Lung (tissue), 12 donors: Measurements from ENCODE around the gene NTRK2. TPM values are rescaled to one million over a fixed set of nuclear protein-coding genes. Genes with fewer than 3 reads are reported as not detected.

ENCODE experiments used
- ATAC-seq: fragments of 200-7000 bp; cut with Tn5 transposase; one replicate; pipeline ENCODE4 v1.9.1; 2020; ENCODE audit warnings: moderate number of reproducible peaks; ENCODE audit not compliant: insufficient read depth, low FRiP score
- DNase-seq, 3 donors: peaks; one replicate each; pipeline ENCODE4 v3.0.0-alpha.2; 2013 to 2017
- H3K27ac ChIP-seq, 2 donors: one replicate each; pipeline ENCODE4 v1.5.1; 2013; ENCODE audit warnings: mild to moderate bottlenecking in 2 of 2, moderate library complexity in 2 of 2, control low read depth in 1 of 2, inconsistent platforms in 1 of 2, low read depth in 1 of 2, low read length in 1 of 2
- H3K27me3 ChIP-seq, 3 donors: one replicate each; pipeline ENCODE4 v1.5.1; 2013; ENCODE audit warnings: low read length in 2 of 3; ENCODE audit not compliant: control insufficient read depth in 3 of 3, insufficient read depth in 3 of 3
- H3K36me3 ChIP-seq, 4 donors: one replicate each; pipeline ENCODE4 v1.5.1; 2013; ENCODE audit warnings: low read length in 4 of 4, mild to moderate bottlenecking in 1 of 4, moderate library complexity in 1 of 4; ENCODE audit not compliant: control insufficient read depth in 4 of 4, insufficient read depth in 4 of 4
- H3K4me1 ChIP-seq, 5 donors: one replicate each; pipeline ENCODE4 v1.5.1; 2013; ENCODE audit warnings: low read length in 5 of 5, mild to moderate bottlenecking in 2 of 5, moderate library complexity in 1 of 5; ENCODE audit not compliant: control insufficient read depth in 5 of 5, insufficient read depth in 5 of 5
- H3K4me3 ChIP-seq: one replicate; pipeline ENCODE4 v1.5.1; 2013; ENCODE audit warnings: mild to moderate bottlenecking, control low read depth, moderate library complexity
- H3K9ac ChIP-seq, 2 donors: one replicate each; pipeline ENCODE4 v1.5.1; 2013; ENCODE audit warnings: low read length in 2 of 2, control low read depth in 1 of 2; ENCODE audit not compliant: insufficient read depth in 1 of 2
- H3K9me3 ChIP-seq, 4 donors: one replicate each; pipeline ENCODE4 v1.5.1; 2013; ENCODE audit warnings: low read length in 3 of 4, mild to moderate bottlenecking in 1 of 4, moderate library complexity in 1 of 4; ENCODE audit not compliant: control insufficient read depth in 4 of 4, insufficient read depth in 3 of 4
- CTCF ChIP-seq: IDR thresholded peaks from 2 replicates; pipeline ENCODE4 v1.5.1; 2012; ENCODE audit warnings: mild to moderate bottlenecking; ENCODE audit errors: control extremely low read depth, extremely low read depth
- WGBS, 2 donors: extraction: QIAGEN DNeasy Blood & Tissue Kit; methylation state at CpG; one replicate each; pipeline ENCODE4 v1.1.7; 2013; 5-methylcytosine and 5-hydroxymethylcytosine counted together
- polyA plus RNA-seq, 2 donors: library from polyadenylated mRNA; stranded (reverse); fragments of 200-250 nt; gene quantifications; one replicate each; pipeline ENCODE4 v1.2.1, GENCODE V29; 2013
- total RNA-seq, 2 donors: library from RNA; depleted of rRNA in 1 of 2; stranded (reverse); fragments of >200 nt in 1 of 2; gene quantifications; one replicate each; pipeline ENCODE4 v1.2.1, GENCODE V29; 2014 to 2021
- donor health status: control.
- donor health status: control.
- donor health status: Bipolar disorder and iron deficiency.
- donor health status: healthy.
- donor health status: DM: yes; HTN: yes; CAD: no.

The NTRK2 gene
- total and polyA plus RNA-seq, 4 donors = 0.33 to 14.4 (median 3.3) TPM

- peaks cover 0 to 23% (median 4%) of the 10 kb centered on the region in 3 donors for H3K27me3 ChIP-seq
- TF ChIP-seq CTCF = no peak
- H3K9me3 ChIP-seq = no peaks in the 10 kb centered on the region
- peaks cover 0 to 5% (median 0%) of the 10 kb centered on the region in 5 donors for H3K4me1 ChIP-seq
- 92 to 95% methylated on average over 8 of the region's 8 CpGs for WGBS, 2 donors
- no peak overlapping the region for H3K4me3 ChIP-seq
- no peaks in the 10 kb centered on the region for H3K36me3 ChIP-seq
- H3K9ac ChIP-seq = no peak overlapping the region
- ATAC-seq (no peak), DNase-seq (no peak)
- no peak overlapping the region for H3K27ac ChIP-seq
Measured at GRCh38 chr9:84886866-84887265, 217.3 kb downstream of the NTRK2 start.

- Histone ChIP-seq H3K4me3 (no peak overlapping the region), H3K9me3 (no peaks in the 10 kb centered on the region), H3K27ac (no peak overlapping the region), H3K27me3 (peaks cover 0 to 38% (median 4%) of the 10 kb centered on the region in 3 donors), H3K4me1 (peaks cover 0 to 8% (median 0%) of the 10 kb centered on the region in 5 donors), H3K9ac (no peak overlapping the region), H3K36me3 (no peaks in the 10 kb centered on the region)
- ATAC-seq = no peak
- 91 to 95% methylated on average over 1 of the region's 1 CpG for WGBS, 2 donors
- TF ChIP-seq CTCF = no peak
- DNase-seq = peak in 2 of 3 donors; percentile 44 to 73
Measured at GRCh38 chr9:84891924-84892323, 222.4 kb downstream of the NTRK2 start.

- TF ChIP-seq CTCF = no peak
- no peaks in the 10 kb centered on the region for H3K36me3 ChIP-seq
- H3K27ac ChIP-seq = no peak overlapping the region
- DNase-seq (no peak), ATAC-seq (no peak)
- H3K9ac ChIP-seq = no peak overlapping the region
- peaks cover 0 to 8% (median 0%) of the 10 kb centered on the region in 5 donors for H3K4me1 ChIP-seq
- WGBS, 2 donors = 70 to 72% methylated on average over 13 of the region's 13 CpGs
- H3K27me3 ChIP-seq = peaks cover 0 to 38% (median 0%) of the 10 kb centered on the region in 3 donors
- H3K4me3 ChIP-seq = no peak overlapping the region
- H3K9me3 ChIP-seq = no peaks in the 10 kb centered on the region
Measured at GRCh38 chr9:84893419-84894128, 224.0 kb downstream of the NTRK2 start.
